GM19043 (cell line): ENCODE data around the gene MUC6.

Experiments used
- ATAC-seq: cut with Tn5 transposase; IDR thresholded peaks from one replicate; pipeline ENCODE4 v1.9.1; 2021; ENCODE audit warnings: low read depth; ENCODE audit not compliant: unreplicated experiment

The MUC6 gene, protein sequence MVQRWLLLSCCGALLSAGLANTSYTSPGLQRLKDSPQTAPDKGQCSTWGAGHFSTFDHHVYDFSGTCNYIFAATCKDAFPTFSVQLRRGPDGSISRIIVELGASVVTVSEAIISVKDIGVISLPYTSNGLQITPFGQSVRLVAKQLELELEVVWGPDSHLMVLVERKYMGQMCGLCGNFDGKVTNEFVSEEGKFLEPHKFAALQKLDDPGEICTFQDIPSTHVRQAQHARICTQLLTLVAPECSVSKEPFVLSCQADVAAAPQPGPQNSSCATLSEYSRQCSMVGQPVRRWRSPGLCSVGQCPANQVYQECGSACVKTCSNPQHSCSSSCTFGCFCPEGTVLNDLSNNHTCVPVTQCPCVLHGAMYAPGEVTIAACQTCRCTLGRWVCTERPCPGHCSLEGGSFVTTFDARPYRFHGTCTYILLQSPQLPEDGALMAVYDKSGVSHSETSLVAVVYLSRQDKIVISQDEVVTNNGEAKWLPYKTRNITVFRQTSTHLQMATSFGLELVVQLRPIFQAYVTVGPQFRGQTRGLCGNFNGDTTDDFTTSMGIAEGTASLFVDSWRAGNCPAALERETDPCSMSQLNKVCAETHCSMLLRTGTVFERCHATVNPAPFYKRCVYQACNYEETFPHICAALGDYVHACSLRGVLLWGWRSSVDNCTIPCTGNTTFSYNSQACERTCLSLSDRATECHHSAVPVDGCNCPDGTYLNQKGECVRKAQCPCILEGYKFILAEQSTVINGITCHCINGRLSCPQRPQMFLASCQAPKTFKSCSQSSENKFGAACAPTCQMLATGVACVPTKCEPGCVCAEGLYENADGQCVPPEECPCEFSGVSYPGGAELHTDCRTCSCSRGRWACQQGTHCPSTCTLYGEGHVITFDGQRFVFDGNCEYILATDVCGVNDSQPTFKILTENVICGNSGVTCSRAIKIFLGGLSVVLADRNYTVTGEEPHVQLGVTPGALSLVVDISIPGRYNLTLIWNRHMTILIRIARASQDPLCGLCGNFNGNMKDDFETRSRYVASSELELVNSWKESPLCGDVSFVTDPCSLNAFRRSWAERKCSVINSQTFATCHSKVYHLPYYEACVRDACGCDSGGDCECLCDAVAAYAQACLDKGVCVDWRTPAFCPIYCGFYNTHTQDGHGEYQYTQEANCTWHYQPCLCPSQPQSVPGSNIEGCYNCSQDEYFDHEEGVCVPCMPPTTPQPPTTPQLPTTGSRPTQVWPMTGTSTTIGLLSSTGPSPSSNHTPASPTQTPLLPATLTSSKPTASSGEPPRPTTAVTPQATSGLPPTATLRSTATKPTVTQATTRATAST (N-terminal part only)

DNA sequence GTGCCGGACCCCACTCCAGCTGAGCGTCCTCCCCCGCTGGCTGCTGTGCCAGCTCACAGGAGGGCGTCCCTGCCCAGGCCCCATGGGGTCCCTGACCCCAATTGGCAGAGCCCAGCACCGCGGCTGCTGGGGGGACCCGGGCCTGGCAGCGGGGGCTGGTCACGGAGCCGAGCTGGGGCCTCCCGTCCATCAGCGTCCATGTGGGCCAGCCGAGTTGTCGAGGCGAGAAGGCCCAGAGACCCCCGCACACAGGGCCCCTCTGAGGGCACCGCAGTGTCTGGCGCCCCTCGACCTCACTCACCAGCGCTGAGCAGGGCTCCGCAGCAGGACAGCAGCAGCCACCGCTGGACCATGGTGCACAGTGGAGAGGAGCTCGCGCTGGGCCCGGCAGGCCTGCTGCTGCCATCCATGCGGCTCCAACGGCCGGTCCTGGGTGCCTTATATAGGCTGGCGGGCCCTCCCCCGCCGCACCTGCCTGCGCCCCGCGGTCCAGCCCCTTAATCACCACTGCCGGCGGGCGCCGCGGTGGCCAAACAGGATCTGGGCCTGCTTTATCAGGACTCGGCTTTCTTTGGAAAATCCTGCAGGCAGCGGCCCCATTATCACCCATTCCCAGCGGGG lies at the start of gene MUC6:
Gene MUC6 (minus strand): TSS at position 416 of the 621 bp plus-strand sequence. CDS start 63 bp downstream, at position 353.
- no peak for ATAC-seq

DNA sequence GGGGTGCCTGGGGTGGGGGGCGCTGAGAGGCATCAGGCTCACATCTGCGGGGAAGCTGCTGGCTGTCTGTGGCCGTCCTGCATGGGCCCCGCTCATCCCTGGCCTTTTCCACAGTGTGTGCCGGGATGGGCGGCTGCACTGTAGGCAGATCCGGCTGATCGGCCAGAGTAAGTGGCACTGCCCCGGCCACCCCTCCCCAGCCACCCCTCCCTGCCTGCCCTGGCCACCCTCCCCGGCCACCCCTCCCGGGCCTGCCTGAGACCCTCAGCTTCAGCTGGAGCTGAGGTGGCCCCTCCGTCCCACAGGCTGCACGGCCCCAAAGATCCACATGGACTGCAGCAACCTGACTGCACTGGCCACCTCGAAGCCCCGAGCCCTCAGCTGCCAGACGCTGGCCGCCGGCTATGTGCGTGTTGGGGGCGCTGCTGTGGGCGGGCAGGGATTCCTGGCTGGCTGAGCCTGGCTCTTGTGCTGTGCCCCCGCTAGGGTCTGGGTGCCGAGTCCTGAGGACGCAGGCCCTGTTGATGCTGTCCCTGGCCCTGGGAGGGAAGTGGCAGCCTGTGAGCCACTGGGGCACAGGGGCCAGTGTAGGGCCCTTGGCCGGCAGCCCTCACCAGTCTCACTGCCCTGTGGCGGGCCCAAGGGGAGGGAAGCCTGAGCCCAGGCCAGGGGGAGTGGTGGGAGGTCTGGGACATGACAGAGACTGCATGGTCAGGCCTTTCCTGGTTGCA lies 49.1 kb upstream of the MUC6 start:
- ATAC-seq: no peak

DNA sequence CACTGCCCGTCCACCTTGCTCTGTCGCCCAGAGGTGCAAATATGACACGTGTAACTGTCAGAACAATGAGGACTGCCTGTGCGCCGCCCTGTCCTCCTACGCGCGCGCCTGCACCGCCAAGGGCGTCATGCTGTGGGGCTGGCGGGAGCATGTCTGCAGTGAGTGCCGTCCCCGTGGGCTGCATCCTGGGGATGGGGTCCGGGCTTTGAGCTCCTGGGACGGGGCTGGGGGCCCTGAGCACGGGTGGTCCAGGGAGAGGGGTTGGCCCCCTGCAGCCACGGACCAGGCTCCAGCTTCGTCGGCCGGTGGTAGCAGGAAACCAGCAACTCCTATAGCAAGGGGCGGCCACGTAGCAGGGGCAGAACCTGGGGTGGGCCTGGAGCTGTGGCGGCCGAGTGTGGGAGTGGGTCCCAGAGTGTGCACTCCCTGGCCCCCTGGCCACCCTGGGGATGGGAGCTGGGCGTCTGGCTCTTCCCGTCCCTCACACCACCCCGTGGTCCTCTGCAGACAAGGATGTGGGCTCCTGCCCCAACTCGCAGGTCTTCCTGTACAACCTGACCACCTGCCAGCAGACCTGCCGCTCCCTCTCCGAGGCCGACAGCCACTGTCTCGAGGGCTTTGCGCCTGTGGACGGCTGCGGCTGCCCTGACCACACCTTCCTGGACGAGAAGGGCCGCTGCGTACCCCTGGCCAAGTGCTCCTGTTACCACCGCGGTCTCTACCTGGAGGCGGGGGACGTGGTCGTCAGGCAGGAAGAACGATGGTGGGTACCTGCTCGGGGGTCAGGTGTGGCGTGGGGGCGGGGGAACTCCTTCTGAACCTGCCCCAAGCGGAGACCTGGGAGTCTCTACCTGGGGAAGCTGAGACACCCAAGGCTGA lies 48.3 kb upstream of the MUC6 start:
- ATAC-seq: no peak

DNA sequence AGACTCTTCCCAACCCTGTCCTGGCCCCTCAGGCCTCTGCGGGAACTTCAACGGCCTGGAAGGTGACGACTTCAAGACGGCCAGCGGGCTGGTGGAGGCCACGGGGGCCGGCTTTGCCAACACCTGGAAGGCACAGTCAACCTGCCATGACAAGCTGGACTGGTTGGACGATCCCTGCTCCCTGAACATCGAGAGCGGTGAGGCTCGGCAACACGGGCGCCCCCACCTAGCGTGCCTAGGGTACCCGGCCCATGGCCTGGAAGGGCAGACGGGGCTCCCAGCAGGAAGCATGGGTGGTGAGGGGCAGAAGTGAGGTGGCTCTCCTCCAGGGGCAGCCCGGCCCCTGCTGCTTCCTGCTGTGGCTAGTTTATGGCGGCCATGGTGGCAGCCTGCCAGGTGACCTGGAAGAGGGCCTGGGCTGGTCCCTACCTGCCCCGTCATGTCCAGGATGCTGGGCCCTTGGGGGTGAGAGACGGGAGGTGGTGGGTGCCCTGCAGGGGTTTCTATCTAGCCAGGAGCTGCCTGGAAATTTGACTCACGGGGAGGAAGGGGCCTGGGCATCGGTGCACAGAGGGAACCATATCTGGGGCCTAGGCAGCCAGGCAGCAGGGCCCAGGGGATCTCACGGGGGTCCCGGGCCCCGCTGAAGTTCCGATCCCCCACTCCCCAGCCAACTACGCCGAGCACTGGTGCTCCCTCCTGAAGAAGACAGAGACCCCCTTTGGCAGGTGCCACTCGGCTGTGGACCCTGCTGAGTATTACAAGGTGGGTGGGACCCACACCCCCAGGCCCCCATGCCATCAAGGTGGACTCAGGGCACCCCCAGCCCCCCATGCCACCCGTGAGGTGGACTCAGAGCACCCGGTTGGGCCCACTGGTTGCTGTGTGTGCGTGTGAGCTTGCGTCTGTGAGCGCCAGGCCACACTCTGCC lies 47.4 kb upstream of the MUC6 start:
- ATAC-seq: no peak

DNA sequence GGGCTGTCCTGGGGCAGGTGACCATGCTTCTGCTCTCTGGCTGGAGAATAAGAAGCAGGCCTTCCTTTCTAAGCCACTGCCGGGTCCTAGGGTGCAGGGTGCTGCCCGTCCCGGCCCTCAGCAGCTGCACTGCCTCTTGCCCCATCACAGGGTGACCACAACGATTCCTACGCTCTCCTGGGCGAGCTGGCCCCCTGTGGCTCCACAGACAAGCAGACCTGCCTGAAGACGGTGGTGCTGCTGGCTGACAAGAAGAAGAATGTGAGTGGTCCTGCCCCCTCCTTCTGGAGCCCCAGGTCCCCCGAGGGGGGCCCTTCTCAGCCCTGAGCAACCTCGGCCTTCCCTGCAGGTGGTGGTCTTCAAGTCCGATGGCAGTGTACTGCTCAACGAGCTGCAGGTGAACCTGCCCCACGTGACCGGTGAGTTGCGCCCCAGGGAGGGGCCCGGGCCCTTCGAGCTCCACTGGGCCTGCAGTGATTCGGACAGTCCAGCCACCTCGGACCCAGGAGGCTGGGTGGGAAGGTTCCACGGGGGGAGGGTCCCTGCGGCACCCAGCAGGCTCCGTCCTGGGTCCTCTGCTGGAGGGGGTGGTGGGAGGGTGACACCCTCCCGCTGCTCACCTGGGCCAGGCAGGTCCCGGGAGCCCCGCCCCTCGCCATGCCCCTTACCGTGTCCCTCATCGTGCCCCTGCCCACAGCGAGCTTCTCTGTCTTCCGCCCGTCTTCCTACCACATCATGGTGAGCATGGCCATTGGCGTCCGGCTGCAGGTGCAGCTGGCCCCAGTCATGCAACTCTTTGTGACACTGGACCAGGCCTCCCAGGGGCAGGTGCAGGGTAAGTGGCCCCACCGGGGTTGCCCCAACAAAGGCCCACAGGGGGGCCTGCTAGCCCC lies 46.5 kb upstream of the MUC6 start:
- no peak for ATAC-seq

DNA sequence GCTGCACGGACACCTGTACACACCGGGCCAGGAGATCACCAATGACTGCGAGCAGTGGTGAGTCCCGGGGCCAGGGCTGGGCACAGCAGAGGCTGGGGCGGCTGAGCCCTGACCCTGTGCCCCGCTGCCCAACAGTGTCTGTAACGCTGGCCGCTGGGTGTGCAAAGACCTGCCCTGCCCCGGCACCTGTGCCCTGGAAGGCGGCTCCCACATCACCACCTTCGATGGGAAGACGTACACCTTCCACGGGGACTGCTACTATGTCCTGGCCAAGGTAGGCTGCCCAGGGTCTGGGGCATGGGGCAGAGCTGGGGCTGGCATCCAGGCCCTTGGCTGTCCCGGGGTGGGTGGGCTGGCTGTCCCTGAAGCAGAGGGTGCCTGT lies 45.8 kb upstream of the MUC6 start:
- ATAC-seq: no peak

DNA sequence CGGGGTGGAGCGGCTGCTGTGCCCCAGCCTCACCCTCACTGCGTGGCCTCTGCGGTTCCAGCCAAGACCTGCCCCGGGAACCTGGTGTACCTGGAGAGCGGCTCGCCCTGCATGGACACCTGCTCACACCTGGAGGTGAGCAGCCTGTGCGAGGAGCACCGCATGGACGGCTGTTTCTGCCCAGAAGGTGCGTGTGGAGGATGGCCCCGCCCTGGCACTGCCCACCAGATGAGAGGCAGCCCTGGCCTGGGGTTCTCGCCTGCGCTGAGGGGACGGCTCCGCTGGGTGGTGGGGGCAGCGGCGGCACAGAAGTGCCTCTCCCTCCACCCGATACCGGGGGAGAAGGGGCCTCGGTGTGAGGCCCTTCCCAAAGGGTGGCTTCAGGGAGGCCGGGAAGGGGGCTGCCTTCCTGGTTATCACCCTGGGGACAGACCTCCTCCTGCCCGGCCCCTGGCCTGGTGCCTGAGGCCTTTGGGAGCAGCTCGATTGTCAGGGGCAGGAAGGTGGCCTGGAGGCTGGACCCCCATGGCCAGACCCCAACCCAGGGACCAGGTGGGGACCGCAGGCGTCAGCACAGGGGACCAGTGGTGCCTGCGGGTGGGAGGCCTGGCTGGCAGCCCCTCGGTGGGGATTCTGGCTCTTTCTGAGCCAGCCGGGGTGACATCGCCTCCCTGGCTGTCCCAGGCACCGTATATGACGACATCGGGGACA lies 45.2 kb upstream of the MUC6 start:
- ATAC-seq: no peak

DNA sequence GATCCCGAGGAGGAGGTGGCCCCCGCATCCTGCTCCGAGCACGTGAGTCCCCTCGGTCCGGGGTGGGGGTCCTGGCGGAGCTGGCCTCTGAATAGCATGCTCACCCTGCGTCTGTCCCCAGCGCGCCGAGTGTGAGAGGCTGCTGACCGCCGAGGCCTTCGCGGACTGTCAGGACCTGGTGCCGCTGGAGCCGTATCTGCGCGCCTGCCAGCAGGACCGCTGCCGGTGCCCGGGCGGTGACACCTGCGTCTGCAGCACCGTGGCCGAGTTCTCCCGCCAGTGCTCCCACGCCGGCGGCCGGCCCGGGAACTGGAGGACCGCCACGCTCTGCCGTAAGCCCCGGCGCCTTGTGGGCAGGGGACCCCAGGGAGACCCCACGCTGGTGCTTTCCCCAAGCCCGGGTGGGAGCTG lies 41.7 kb upstream of the MUC6 start:
- no peak for ATAC-seq

DNA sequence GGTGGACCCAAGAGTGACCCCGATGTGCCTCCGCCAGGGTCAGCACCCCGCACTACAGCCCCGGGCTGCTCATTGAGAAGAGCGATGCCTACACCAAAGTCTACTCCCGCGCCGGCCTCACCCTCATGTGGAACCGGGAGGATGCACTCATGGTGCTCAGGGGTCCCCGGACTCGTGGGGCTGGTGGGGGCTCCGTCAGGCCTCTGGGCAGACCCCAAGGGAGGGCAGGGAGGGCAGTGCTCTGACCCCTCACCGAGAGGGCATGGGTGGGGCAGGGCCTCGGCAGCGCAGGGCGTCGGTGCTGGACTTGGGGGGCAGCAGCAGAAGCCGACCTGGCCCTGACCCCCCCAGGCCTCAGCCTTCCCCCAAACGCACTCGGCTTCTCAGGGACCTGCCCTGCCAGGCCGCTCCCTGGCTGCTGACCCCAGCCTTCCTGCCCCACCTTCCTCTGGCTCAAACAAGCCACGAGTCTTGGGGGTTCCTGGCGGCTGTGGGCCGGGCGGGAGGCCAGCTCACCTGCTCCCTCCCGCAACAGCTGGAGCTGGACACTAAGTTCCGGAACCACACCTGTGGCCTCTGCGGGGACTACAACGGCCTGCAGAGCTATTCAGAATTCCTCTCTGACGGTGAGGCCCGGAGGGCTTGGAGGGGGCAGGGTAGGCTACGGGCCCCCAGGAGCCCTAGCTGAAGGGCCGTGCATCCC lies 41.0 kb upstream of the MUC6 start:
- no peak for ATAC-seq

DNA sequence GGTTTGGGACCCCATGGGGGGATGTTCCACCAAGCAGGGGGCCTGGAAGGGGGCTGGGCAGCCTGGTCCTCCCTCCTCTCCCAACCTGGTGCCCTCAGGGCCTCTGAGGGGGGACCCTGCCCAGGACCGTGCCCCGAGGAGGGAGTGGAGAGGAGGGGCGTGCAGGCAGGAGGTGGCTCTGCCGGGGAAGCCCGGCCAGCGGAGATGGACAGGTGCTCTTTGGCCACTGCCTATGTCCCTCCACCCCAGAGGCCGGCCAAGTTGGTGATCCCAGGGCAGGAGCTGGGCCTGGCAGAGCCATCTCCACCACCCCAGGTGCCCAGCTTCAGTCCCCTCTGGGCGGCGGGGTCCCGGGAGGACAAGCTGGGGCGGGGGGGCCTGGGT lies 40.5 kb upstream of the MUC6 start:
- no peak for ATAC-seq

DNA sequence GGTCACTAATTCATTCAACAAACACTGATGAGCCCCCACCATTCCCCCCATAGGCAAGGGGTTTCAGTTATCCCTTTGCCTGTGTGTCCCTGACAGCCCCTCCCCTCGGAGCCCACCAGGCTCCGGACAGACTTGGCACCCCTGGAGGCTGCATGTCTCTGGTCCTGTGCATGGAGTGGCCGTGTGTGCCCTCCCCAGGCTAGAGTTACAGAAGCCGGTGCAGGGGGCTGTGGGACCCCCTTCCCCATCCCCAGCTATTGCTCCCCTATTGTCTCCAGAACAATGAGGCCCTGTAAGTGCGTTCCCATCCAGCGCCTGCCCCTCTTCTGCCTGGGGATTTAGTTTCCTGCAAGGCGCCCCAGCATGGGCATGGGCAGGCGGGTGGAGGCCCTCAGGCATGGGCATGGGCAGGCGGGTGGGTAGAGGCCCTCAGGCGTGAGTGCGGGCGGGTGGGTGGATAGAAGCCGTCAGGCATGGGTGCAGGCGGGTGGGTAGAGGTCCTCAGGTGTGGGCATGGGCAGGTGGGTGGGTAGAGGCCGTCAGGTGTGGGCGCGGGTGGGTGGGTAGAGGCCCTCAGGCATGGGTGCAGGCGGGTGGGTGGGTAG lies 39.6 kb upstream of the MUC6 start:
- ATAC-seq: no peak

DNA sequence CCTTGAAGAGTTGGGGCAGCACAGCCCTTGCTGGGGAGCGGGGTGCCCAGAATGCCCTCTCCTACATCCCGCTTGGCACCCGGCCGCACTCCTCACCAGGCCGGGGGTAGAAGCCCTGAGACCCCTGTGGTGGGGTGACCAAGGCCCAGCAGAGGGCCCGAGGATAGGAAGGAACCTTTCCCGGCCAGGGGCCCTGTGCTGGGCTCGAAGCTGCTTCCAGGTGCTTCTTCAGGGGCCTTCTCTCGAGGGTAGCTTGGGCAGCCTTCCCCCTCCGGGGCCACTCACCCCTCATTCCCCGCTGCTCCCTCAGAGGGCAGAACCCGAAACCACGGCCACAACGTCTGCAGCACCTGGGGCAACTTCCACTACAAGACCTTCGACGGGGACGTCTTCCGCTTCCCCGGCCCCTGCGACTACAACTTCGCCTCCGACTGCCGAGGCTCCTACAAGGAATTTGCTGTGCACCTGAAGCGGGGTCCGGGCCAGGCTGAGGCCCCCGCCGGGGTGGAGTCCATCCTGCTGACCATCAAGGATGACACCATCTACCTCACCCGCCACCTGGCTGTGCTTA lies 38.9 kb upstream of the MUC6 start:
- no peak for ATAC-seq

DNA sequence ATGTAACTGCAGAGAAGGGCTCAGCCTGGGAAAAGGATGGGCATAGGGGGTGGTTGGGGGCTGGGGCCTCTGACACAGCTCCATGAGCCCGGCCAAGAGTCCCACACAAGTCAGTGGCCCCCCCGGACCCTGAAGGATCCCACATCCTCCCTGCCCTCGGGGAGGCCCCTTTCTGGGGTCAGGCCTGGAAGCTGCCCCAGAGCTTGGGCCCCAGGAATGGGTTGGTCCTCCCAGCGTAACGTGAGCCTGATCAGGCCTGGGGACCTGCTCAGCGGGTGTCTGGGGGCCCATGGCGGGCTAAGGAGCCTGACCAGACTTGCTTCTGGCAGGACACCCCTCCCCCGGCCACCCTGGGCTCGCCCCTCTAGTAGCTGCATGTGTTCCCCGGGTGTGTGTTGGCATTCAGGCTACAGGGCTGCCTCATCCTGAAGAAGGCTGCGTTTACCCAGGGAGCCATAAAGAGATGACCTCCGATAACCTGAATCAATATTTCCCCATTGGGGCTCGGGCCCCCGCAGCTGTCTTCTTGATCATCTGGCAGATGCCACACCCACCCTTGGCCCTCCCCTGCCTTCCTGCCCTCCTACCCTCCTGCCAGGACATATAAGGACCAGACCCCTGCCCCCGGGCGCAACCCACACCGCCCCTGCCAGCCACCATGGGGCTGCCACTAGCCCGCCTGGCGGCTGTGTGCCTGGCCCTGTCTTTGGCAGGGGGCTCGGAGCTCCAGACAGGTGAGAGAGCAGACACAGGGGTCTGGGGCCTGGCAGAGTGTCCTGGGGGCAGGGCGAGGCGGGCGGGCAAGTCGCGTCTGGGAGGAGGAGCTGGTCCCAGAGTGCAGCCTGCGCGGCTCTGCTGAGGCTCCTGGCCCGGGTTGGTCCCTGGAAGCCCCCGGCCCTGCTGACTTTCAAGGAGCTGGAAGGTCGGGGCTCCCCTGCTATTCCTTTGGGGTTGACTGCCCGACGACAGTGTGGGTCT lies 38.0 kb upstream of the MUC6 start, which contains the start of gene MUC2:
Gene MUC2 (plus strand): TSS at position 631 of the 978 bp plus-strand sequence.
- no peak for ATAC-seq

DNA sequence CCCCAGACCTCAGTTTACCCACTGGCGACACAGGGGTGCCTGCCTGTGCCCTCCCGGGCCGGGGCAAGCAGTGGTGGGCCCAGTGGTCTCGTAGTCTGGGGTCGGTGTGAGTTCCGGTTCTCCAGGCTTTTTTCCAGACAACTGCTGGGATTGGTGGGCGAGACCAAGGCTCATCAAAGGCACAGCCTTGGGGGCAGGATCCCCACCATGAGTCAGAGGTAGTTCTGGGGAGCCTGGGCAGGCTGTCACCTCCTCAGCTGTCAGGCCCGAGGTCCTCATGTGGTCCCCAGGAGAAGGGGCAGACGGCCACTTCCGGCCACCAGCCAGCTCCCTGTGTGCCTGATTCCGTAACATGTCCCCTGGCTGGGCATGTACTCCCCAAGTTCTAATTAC lies 37.3 kb upstream of the MUC6 start:
- ATAC-seq: no peak
